Measurements from ENCODE around the gene IGSF8. TPM values are rescaled to one million over a fixed set of nuclear protein-coding genes. Genes with fewer than 3 reads are reported as not detected.
"Not testable (repeated sequence)": the region's sequence is repeated elsewhere in the genome, so short reads cannot be mapped to it uniquely, and the experiment has no call there.

The IGSF8 gene
- total and polyA plus RNA-seq, 5 donors from 2014 or later: 33.9 to 45.5 (median 41.3) TPM

DNA sequence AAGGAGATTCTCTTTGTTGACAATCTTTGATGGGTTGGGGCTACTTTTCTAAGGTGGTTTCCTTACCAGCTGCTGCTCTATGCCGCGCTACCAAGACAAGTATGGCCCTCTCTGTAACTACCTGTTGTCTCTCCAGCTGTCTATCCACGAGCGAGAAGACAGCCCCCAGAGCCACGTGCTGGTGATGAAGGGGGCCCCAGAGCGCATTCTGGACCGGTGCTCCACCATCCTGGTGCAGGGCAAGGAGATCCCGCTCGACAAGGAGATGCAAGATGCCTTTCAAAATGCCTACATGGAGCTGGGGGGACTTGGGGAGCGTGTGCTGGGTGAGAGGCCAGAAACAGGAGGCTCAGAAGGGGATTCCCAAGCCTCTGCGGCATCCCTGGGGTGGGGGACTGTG lies 31.5 kb upstream of the IGSF8 start:
- Mint-ChIP-seq H3K27ac (no peak overlapping the region), H3K4me1 (no peaks in the 10 kb centered on the region), H3K9me3 (no peaks in the 10 kb centered on the region), H3K27me3 (no peaks in the 10 kb centered on the region), H3K36me3 (no peaks in the 10 kb centered on the region), H3K4me3 (no peak overlapping the region)
- ATAC-seq (ENCODE audit: low read depth in 2 of 2) (no peak), DNase-seq (no peak)
- Histone ChIP-seq H3K27me3 (ENCODE audit: control insufficient read depth, insufficient read depth, low read length) (peaks cover 4% of the 10 kb centered on the region), H3K4me1 (ENCODE audit: control insufficient read depth, insufficient read depth, low read length, poor library complexity, severe bottlenecking) (no peaks in the 10 kb centered on the region), H3K36me3 (ENCODE audit: control insufficient read depth, insufficient read depth, low read length) (no peaks in the 10 kb centered on the region), H3K4me3 (ENCODE audit: low read depth, low read length) (no peak overlapping the region), H3K27ac (ENCODE audit: insufficient read depth, low read length, poor library complexity, severe bottlenecking) (no peak overlapping the region), H3K9me3 (ENCODE audit: control insufficient read depth in 2 of 2, low read length in 2 of 2) (no peaks in the 10 kb centered on the region)

- H3K9me3 Mint-ChIP-seq: no peaks in the 10 kb centered on the region
- Histone ChIP-seq H3K4me1 (ENCODE audit: control insufficient read depth, insufficient read depth, low read length, poor library complexity, severe bottlenecking) (no peaks in the 10 kb centered on the region), H3K27ac (ENCODE audit: insufficient read depth, low read length, poor library complexity, severe bottlenecking) (no peak overlapping the region), H3K36me3 (ENCODE audit: control insufficient read depth, insufficient read depth, low read length) (no peaks in the 10 kb centered on the region), H3K4me3 (ENCODE audit: low read depth, low read length) (no peak overlapping the region), H3K9me3 (ENCODE audit: control insufficient read depth in 2 of 2, low read length in 2 of 2) (no peaks in the 10 kb centered on the region), H3K27me3 (ENCODE audit: control insufficient read depth, insufficient read depth, low read length) (peaks cover 4% of the 10 kb centered on the region)
- no peaks in the 10 kb centered on the region for H3K36me3 Mint-ChIP-seq
- no peak for DNase-seq
- no peak overlapping the region for H3K27ac Mint-ChIP-seq
- ATAC-seq (ENCODE audit: low read depth in 2 of 2): no peak
- no peaks in the 10 kb centered on the region for H3K27me3 Mint-ChIP-seq
- no peak overlapping the region for H3K4me3 Mint-ChIP-seq
- H3K4me1 Mint-ChIP-seq: no peaks in the 10 kb centered on the region
Measured at GRCh38 chr1:160129558-160129957, 31.1 kb upstream of the IGSF8 start.

DNA sequence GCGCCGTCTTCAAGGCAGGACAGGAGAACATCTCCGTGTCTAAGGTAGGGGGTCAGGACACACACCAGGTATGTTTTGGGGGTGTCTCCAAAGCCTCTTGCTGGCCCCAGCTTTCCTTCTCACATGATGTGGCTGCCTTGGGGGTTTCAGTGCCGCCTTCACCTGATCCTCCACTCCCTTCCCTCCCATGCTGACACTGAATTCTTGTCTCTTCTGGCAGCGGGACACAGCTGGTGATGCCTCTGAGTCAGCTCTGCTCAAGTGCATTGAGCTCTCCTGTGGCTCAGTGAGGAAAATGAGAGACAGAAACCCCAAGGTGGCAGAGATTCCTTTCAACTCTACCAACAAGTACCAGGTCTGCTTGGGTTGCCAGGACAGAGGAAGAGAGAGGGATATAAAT lies 30.6 kb upstream of the IGSF8 start:
- no peaks in the 10 kb centered on the region for H3K36me3 Mint-ChIP-seq
- Histone ChIP-seq H3K27ac (ENCODE audit: insufficient read depth, low read length, poor library complexity, severe bottlenecking) (no peak overlapping the region), H3K4me1 (ENCODE audit: control insufficient read depth, insufficient read depth, low read length, poor library complexity, severe bottlenecking) (no peaks in the 10 kb centered on the region), H3K36me3 (ENCODE audit: control insufficient read depth, insufficient read depth, low read length) (no peaks in the 10 kb centered on the region), H3K4me3 (ENCODE audit: low read depth, low read length) (no peak overlapping the region), H3K9me3 (ENCODE audit: control insufficient read depth in 2 of 2, low read length in 2 of 2) (no peaks in the 10 kb centered on the region), H3K27me3 (ENCODE audit: control insufficient read depth, insufficient read depth, low read length) (peaks cover 4% of the 10 kb centered on the region)
- ATAC-seq (ENCODE audit: low read depth in 2 of 2) (no peak), DNase-seq (no peak)
- H3K4me1 Mint-ChIP-seq: no peaks in the 10 kb centered on the region
- no peak overlapping the region for H3K27ac Mint-ChIP-seq
- H3K27me3 Mint-ChIP-seq: no peaks in the 10 kb centered on the region
- H3K4me3 Mint-ChIP-seq: no peak overlapping the region
- H3K9me3 Mint-ChIP-seq: no peaks in the 10 kb centered on the region

DNA sequence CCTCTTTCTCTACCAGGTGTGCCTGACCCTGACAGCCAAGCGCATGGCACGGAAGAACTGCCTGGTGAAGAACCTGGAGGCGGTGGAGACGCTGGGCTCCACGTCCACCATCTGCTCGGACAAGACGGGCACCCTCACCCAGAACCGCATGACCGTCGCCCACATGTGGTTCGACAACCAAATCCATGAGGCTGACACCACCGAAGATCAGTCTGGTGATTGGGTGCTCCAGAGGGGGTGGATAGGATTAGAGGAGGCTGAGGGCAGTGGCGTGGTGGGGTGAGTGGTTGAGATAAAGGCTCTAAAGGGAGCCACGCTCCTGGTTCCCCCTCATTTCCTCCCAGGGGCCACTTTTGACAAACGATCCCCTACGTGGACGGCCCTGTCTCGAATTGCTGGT lies 30.2 kb upstream of the IGSF8 start:
- DNase-seq (no peak), ATAC-seq (ENCODE audit: low read depth in 2 of 2) (no peak)
- no peak overlapping the region for H3K27ac Mint-ChIP-seq
- H3K36me3 Mint-ChIP-seq: no peaks in the 10 kb centered on the region
- Histone ChIP-seq H3K4me1 (ENCODE audit: control insufficient read depth, insufficient read depth, low read length, poor library complexity, severe bottlenecking) (no peaks in the 10 kb centered on the region), H3K4me3 (ENCODE audit: low read depth, low read length) (no peak overlapping the region), H3K36me3 (ENCODE audit: control insufficient read depth, insufficient read depth, low read length) (no peaks in the 10 kb centered on the region), H3K9me3 (ENCODE audit: control insufficient read depth in 2 of 2, low read length in 2 of 2) (no peaks in the 10 kb centered on the region), H3K27ac (ENCODE audit: insufficient read depth, low read length, poor library complexity, severe bottlenecking) (no peak overlapping the region), H3K27me3 (ENCODE audit: control insufficient read depth, insufficient read depth, low read length) (peaks cover 4% of the 10 kb centered on the region)
- H3K4me3 Mint-ChIP-seq: no peak overlapping the region
- no peaks in the 10 kb centered on the region for H3K27me3 Mint-ChIP-seq
- no peaks in the 10 kb centered on the region for H3K4me1 Mint-ChIP-seq
- no peaks in the 10 kb centered on the region for H3K9me3 Mint-ChIP-seq

DNA sequence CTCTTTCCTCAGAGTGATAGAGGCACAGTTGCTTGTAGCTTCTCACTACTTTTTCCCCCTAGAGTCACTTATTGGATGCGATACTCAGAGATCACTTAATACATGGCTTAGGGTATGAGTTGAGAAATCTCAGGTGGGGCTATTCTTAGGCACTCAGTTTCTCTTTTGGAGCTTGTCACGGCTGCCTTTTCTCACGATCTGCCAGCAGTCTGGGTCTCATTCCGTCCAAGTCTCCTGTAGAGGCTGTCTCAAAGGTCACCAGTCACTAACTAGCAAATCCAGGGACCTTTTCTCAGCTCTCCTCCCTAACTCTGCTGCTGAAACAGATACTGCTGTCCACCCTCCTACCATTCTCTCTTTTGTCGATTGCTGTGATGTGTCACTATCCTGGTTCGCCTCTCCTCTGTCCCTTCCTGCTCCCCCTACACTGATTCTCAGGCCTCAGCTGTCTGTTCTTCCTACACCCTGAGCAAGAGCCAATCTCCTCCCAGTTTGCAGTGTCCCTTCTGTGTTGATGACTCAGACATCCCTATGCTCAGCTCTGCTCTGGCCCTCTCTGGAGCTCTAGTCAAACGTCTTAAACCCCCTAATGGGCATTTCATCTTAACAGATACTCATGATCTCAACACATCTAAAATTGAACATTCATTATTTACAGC lies 29.6 kb upstream of the IGSF8 start:
- Histone ChIP-seq H3K27me3 (ENCODE audit: control insufficient read depth, insufficient read depth, low read length) (peaks cover 2% of the 10 kb centered on the region), H3K36me3 (ENCODE audit: control insufficient read depth, insufficient read depth, low read length) (no peaks in the 10 kb centered on the region), H3K27ac (ENCODE audit: insufficient read depth, low read length, poor library complexity, severe bottlenecking) (no peak overlapping the region), H3K4me1 (ENCODE audit: control insufficient read depth, insufficient read depth, low read length, poor library complexity, severe bottlenecking) (no peaks in the 10 kb centered on the region), H3K9me3 (ENCODE audit: control insufficient read depth in 2 of 2, low read length in 2 of 2) (no peaks in the 10 kb centered on the region), H3K4me3 (ENCODE audit: low read depth, low read length) (no peak overlapping the region)
- Mint-ChIP-seq H3K4me1 (no peaks in the 10 kb centered on the region), H3K4me3 (no peak overlapping the region), H3K36me3 (no peaks in the 10 kb centered on the region), H3K9me3 (no peaks in the 10 kb centered on the region), H3K27ac (peak overlapping the region in 2 of 3 donors; percentile 4 to 58), H3K27me3 (no peaks in the 10 kb centered on the region)
- DNase-seq (no peak), ATAC-seq (ENCODE audit: low read depth in 2 of 2) (no peak)

DNA sequence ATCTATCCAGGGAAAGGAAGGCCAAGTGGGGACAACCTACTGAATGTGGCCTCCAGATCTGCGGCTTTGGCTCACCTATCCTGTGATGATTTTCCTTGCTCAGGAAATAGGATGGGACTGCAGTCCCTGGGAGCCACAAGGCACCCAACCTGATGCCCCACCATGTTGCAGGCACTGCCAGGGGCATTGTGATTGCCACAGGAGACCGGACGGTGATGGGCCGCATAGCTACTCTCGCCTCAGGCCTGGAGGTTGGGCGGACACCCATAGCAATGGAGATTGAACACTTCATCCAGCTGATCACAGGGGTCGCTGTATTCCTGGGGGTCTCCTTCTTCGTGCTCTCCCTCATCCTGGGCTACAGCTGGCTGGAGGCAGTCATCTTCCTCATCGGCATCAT lies 29.0 kb upstream of the IGSF8 start:
- ATAC-seq (ENCODE audit: low read depth in 2 of 2): no peak
- Histone ChIP-seq H3K36me3 (ENCODE audit: control insufficient read depth, insufficient read depth, low read length) (no peaks in the 10 kb centered on the region), H3K4me1 (ENCODE audit: control insufficient read depth, insufficient read depth, low read length, poor library complexity, severe bottlenecking) (no peaks in the 10 kb centered on the region), H3K27ac (ENCODE audit: insufficient read depth, low read length, poor library complexity, severe bottlenecking) (no peak overlapping the region), H3K9me3 (ENCODE audit: control insufficient read depth in 2 of 2, low read length in 2 of 2) (no peaks in the 10 kb centered on the region), H3K27me3 (ENCODE audit: control insufficient read depth, insufficient read depth, low read length) (peaks cover 2% of the 10 kb centered on the region), H3K4me3 (ENCODE audit: low read depth, low read length) (no peak overlapping the region)
- Mint-ChIP-seq H3K36me3 (no peaks in the 10 kb centered on the region), H3K27me3 (no peaks in the 10 kb centered on the region), H3K27ac (no peak overlapping the region), H3K9me3 (no peaks in the 10 kb centered on the region), H3K4me3 (no peak overlapping the region), H3K4me1 (no peaks in the 10 kb centered on the region)
- no peak for DNase-seq

DNA sequence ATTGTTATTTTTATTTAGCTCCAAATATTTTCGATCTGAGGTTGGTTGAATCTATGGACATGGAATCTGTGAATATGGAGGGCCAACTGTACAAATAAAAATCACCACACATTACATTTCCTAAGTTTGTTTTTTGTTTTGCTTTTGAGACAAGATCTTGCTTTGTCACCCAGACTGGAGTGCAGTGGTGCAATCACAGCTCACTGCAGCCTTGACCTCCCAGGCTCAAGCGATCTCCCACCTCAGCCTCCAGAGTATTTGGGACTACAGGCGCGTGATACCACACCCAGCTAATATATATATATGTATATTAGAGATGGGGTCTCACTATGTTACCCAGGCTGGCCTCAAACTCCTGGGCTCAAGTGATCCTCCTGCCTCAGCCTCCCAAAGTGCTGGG lies 27.9 kb upstream of the IGSF8 start:
- not testable (repeated sequence) for H3K4me3 Mint-ChIP-seq; H3K9me3 Mint-ChIP-seq; H3K36me3 Mint-ChIP-seq; H3K27me3 Mint-ChIP-seq; H3K36me3 ChIP-seq (ENCODE audit: control insufficient read depth, insufficient read depth, low read length); H3K27me3 ChIP-seq (ENCODE audit: control insufficient read depth, insufficient read depth, low read length); DNase-seq; H3K4me1 Mint-ChIP-seq; ATAC-seq (ENCODE audit: low read depth in 2 of 2); H3K27ac ChIP-seq (ENCODE audit: insufficient read depth, low read length, poor library complexity, severe bottlenecking); H3K4me1 ChIP-seq (ENCODE audit: control insufficient read depth, insufficient read depth, low read length, poor library complexity, severe bottlenecking); H3K4me3 ChIP-seq (ENCODE audit: low read depth, low read length); H3K27ac Mint-ChIP-seq; H3K9me3 ChIP-seq (ENCODE audit: control insufficient read depth in 2 of 2, low read length in 2 of 2)

DNA sequence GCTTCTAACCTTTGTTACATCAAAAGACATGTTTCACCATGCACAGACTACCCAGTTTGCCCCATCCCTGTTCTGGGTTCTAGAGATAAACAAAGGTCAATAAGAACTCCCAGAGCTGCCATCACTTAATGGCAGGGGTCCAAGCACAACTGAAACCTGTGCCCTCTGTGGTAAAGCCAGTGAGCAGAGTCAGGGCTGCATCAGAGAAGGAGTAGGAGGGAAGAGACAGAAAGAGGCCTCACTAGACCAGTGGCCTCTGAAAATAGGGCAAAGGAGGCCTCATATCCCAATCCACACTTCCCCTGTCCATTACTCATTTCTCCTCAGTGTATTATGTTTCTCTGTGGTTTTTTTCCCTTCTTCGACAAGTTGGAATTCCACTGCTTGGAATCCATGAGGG lies 27.3 kb upstream of the IGSF8 start:
- H3K4me3 Mint-ChIP-seq: no peak overlapping the region
- no peaks in the 10 kb centered on the region for H3K9me3 Mint-ChIP-seq

More for the DNA sequence above, 27.3 kb upstream of the IGSF8 start:
- Histone ChIP-seq H3K27ac (ENCODE audit: insufficient read depth, low read length, poor library complexity, severe bottlenecking) (no peak overlapping the region), H3K4me1 (ENCODE audit: control insufficient read depth, insufficient read depth, low read length, poor library complexity, severe bottlenecking) (no peaks in the 10 kb centered on the region), H3K9me3 (ENCODE audit: control insufficient read depth in 2 of 2, low read length in 2 of 2) (no peaks in the 10 kb centered on the region), H3K27me3 (ENCODE audit: control insufficient read depth, insufficient read depth, low read length) (no peaks in the 10 kb centered on the region), H3K36me3 (ENCODE audit: control insufficient read depth, insufficient read depth, low read length) (no peaks in the 10 kb centered on the region), H3K4me3 (ENCODE audit: low read depth, low read length) (no peak overlapping the region)
- no peaks in the 10 kb centered on the region for H3K27me3 Mint-ChIP-seq
- no peaks in the 10 kb centered on the region for H3K4me1 Mint-ChIP-seq
- no peak for ATAC-seq (ENCODE audit: low read depth in 2 of 2)
- DNase-seq: no peak
- no peak overlapping the region for H3K27ac Mint-ChIP-seq
- H3K36me3 Mint-ChIP-seq: no peaks in the 10 kb centered on the region

Data from CD4-positive, CD25-positive, alpha-beta regulatory T cell (primary cell).